ENCODE measurements around the gene MCC.

MCC gene

GRCh38 chr5:113510836-113511451 is 22.7 kb upstream of the MCC start:
- no peak for DNase-seq (ENCODE audit: low read depth)
- TF ChIP-seq CTCF (IDR thresholded peaks at IDR 0.05; ENCODE audit: low read depth, low read length, missing control alignments), result peak; percentile 17
- no peak overlapping the region for H3K4me3 ChIP-seq (ENCODE audit: low read depth, low read length)

- no peak for DNase-seq (ENCODE audit: low read depth)
- TF ChIP-seq CTCF (IDR thresholded peaks at IDR 0.05; ENCODE audit: low read depth, low read length, missing control alignments), result no peak
- no peak overlapping the region for H3K4me3 ChIP-seq (ENCODE audit: low read depth, low read length)
Measured at GRCh38 chr5:113508756-113509155, 20.5 kb upstream of the MCC start.

- DNase-seq (ENCODE audit: low read depth), result no peak
- no peak overlapping the region for H3K4me3 ChIP-seq (ENCODE audit: low read depth, low read length)
- no peak for TF ChIP-seq CTCF (IDR thresholded peaks at IDR 0.05; ENCODE audit: low read depth, low read length, missing control alignments)
Measured at GRCh38 chr5:113507601-113508000, 19.3 kb upstream of the MCC start.

- no peak for DNase-seq (ENCODE audit: low read depth)
- TF ChIP-seq CTCF (IDR thresholded peaks at IDR 0.05; ENCODE audit: low read depth, low read length, missing control alignments), result no peak
- no peak overlapping the region for H3K4me3 ChIP-seq (ENCODE audit: low read depth, low read length)
Measured at GRCh38 chr5:113505181-113505580, 16.9 kb upstream of the MCC start.

- DNase-seq (ENCODE audit: low read depth), result no peak
- TF ChIP-seq CTCF (IDR thresholded peaks at IDR 0.05; ENCODE audit: low read depth, low read length, missing control alignments), result no peak
- H3K4me3 ChIP-seq (ENCODE audit: low read depth, low read length), result no peak overlapping the region
Measured at GRCh38 chr5:113503146-113503545, 14.9 kb upstream of the MCC start.

GRCh38 chr5:113502073-113502472 is 13.8 kb upstream of the MCC start:
- H3K4me3 ChIP-seq (ENCODE audit: low read depth, low read length), result no peak overlapping the region
- no peak for TF ChIP-seq CTCF (IDR thresholded peaks at IDR 0.05; ENCODE audit: low read depth, low read length, missing control alignments)
- DNase-seq (ENCODE audit: low read depth), result no peak

- no peak for TF ChIP-seq CTCF (IDR thresholded peaks at IDR 0.05; ENCODE audit: low read depth, low read length, missing control alignments)
- no peak for DNase-seq (ENCODE audit: low read depth)
- no peak overlapping the region for H3K4me3 ChIP-seq (ENCODE audit: low read depth, low read length)
Measured at GRCh38 chr5:113495422-113495841, 7.2 kb upstream of the MCC start.
